Osteoblast (primary cell): ENCODE results near the gene CAGE1. TPM values are rescaled to one million over a fixed set of nuclear protein-coding genes. Genes with fewer than 3 reads are reported as not detected.

Experiments
- DNase-seq: peaks from one replicate; pipeline ENCODE4 v3.0.0; 2011; ENCODE audit warnings: low spot score, mixed read lengths; ENCODE audit not compliant: insufficient read length; ENCODE audit errors: missing footprints
- H2AFZ ChIP-seq: 2 replicates; pipeline ENCODE4 v1.6.0; 2011; ENCODE audit warnings: mild to moderate bottlenecking, low read length
- H3K27ac ChIP-seq: 2 replicates; pipeline ENCODE4 v1.5.1; 2011; ENCODE audit warnings: mild to moderate bottlenecking, low read depth, low read length, moderate library complexity
- H3K27me3 ChIP-seq: 2 replicates; pipeline ENCODE4 v1.6.0; 2012; ENCODE audit warnings: mild to moderate bottlenecking, control low read depth, inconsistent platforms, low read length, moderate library complexity; ENCODE audit not compliant: insufficient read depth
- H3K36me3 ChIP-seq: 2 replicates; pipeline ENCODE4 v1.5.1; 2011; ENCODE audit warnings: mild to moderate bottlenecking, low read length, control low read depth, moderate library complexity; ENCODE audit not compliant: insufficient read depth
- H3K4me1 ChIP-seq: 2 replicates; pipeline ENCODE4 v1.5.1; 2011; ENCODE audit warnings: mild to moderate bottlenecking, low read length, control low read depth, moderate library complexity; ENCODE audit not compliant: insufficient read depth
- H3K4me2 ChIP-seq: 2 replicates; pipeline ENCODE4 v1.6.0; 2011; ENCODE audit warnings: mild to moderate bottlenecking, low read length; ENCODE audit not compliant: insufficient read depth
- H3K4me3 ChIP-seq: fragments of 200-600 bp; sonication (generic); 3 replicates; pipeline ENCODE4 v1.5.1; 2012; ENCODE audit warnings: mild to moderate bottlenecking, low read length, inconsistent platforms; ENCODE audit not compliant: insufficient read depth
- H3K79me2 ChIP-seq: 2 replicates; pipeline ENCODE4 v1.6.0; 2012; ENCODE audit warnings: mild to moderate bottlenecking, low read length, control low read depth, inconsistent platforms; ENCODE audit not compliant: insufficient read depth
- H3K9me3 ChIP-seq: 2 replicates; pipeline ENCODE4 v1.5.1; 2011; ENCODE audit warnings: low read depth, low read length, control low read depth
- H4K20me1 ChIP-seq: 2 replicates; pipeline ENCODE4 v1.6.0; 2012; ENCODE audit warnings: mild to moderate bottlenecking, low read length, control low read depth; ENCODE audit not compliant: insufficient read depth
- total RNA-seq: library from RNA; depleted of rRNA; stranded (reverse); fragments of >200 nt; gene quantifications from 2 replicates; pipeline ENCODE4 v1.2.3, GENCODE V29; 2012
- TF ChIP-seq, protein P1 (sequence below): IDR thresholded peaks from 2 replicates; pipeline ENCODE4 v1.5.1; 2011; ENCODE audit warnings: mild to moderate bottlenecking, low read depth, low read length, moderate library complexity; ENCODE audit errors: extremely low read depth

CAGE1 gene
- total RNA-seq, 1 donor = under 0.01 TPM

DNA sequence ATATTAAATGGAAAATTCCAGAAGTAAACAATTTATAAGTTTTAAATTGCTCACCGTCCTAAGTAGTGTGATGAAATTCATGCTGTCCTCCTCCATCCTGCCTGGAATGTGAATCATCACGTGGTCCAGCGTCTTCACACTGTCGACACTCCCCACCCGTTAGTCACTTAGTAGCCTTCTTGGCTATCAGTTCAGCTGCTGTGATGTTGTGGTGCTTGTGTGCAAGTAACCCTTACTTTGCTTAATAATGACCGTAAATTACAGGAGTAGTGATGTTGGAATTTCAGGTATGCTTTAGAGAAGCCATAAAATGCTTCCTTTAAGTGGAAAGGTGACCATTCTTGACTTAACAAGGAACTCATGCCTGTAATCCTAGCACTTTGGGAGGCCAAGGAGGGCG, 25.3 kb upstream of the CAGE1 start:
- Histone ChIP-seq H3K4me1 (peaks cover 5% of the 10 kb centered on the region), H3K27ac (peak overlapping the region; percentile 18), H3K27me3 (no peaks in the 10 kb centered on the region), H3K36me3 (peaks cover 46% of the 10 kb centered on the region), H3K4me2 (no peak overlapping the region), H3K9me3 (no peaks in the 10 kb centered on the region), H4K20me1 (no peaks in the 10 kb centered on the region), H3K4me3 (no peak overlapping the region), H2AFZ (no peak overlapping the region), H3K79me2 (no peaks in the 10 kb centered on the region)
- TF ChIP-seq, protein P1, sequence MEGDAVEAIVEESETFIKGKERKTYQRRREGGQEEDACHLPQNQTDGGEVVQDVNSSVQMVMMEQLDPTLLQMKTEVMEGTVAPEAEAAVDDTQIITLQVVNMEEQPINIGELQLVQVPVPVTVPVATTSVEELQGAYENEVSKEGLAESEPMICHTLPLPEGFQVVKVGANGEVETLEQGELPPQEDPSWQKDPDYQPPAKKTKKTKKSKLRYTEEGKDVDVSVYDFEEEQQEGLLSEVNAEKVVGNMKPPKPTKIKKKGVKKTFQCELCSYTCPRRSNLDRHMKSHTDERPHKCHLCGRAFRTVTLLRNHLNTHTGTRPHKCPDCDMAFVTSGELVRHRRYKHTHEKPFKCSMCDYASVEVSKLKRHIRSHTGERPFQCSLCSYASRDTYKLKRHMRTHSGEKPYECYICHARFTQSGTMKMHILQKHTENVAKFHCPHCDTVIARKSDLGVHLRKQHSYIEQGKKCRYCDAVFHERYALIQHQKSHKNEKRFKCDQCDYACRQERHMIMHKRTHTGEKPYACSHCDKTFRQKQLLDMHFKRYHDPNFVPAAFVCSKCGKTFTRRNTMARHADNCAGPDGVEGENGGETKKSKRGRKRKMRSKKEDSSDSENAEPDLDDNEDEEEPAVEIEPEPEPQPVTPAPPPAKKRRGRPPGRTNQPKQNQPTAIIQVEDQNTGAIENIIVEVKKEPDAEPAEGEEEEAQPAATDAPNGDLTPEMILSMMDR = no peak
- DNase-seq = peak; percentile 58

GRCh38 chr6:7413151-7413823, 23.7 kb upstream of the CAGE1 start:
- H4K20me1 ChIP-seq = no peaks in the 10 kb centered on the region

DNA sequence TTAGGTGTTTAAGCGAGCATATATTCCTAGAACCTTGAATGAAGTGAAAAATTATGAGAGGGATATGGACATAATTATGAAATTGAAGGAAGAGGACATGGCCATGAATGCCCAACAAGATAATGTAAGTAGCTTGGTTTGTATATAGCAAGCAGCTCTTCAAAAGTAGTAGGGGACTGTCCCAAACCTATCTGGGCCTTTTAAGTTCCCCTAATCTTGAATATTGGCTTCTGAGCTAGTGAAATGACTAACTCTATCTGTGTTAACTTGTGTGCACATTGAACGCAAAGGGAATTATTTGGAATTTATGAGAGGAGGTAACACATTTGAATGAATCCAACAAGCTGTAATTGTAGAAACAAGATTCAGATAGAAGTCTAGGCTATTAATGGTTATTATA, 21.8 kb upstream of the CAGE1 start:
- Histone ChIP-seq H2AFZ (no peak overlapping the region), H3K27me3 (no peaks in the 10 kb centered on the region), H3K4me1 (peaks cover 5% of the 10 kb centered on the region), H3K79me2 (no peaks in the 10 kb centered on the region), H4K20me1 (no peaks in the 10 kb centered on the region), H3K4me2 (no peak overlapping the region), H3K27ac (no peak overlapping the region), H3K36me3 (peaks cover 50% of the 10 kb centered on the region), H3K9me3 (no peaks in the 10 kb centered on the region), H3K4me3 (no peak overlapping the region)
- no peak for DNase-seq
- TF ChIP-seq, protein P1 = no peak

More at GRCh38 chr6:7413151-7413823, 23.7 kb upstream of the CAGE1 start:
- no peak for DNase-seq
- no peak overlapping the region for H3K4me2 ChIP-seq
- no peak overlapping the region for H2AFZ ChIP-seq
- H3K79me2 ChIP-seq = no peaks in the 10 kb centered on the region
- H3K4me3 ChIP-seq = no peak overlapping the region
- H3K36me3 ChIP-seq = peaks cover 48% of the 10 kb centered on the region
- no peaks in the 10 kb centered on the region for H3K9me3 ChIP-seq
- H3K27me3 ChIP-seq = no peaks in the 10 kb centered on the region
- H3K4me1 ChIP-seq = peaks cover 5% of the 10 kb centered on the region
- no peak overlapping the region for H3K27ac ChIP-seq
- TF ChIP-seq, protein P1 = no peak

GRCh38 chr6:7410851-7411250, 21.3 kb upstream of the CAGE1 start:
- Histone ChIP-seq H3K4me1 (peaks cover 5% of the 10 kb centered on the region), H3K36me3 (peaks cover 50% of the 10 kb centered on the region), H2AFZ (no peak overlapping the region), H3K27ac (no peak overlapping the region), H3K9me3 (no peaks in the 10 kb centered on the region), H4K20me1 (no peaks in the 10 kb centered on the region), H3K79me2 (no peaks in the 10 kb centered on the region), H3K4me2 (no peak overlapping the region), H3K27me3 (no peaks in the 10 kb centered on the region), H3K4me3 (no peak overlapping the region)
- TF ChIP-seq, protein P1 = no peak
- peak; percentile 11 for DNase-seq
